SK-N-MC (cell line): ENCODE data around the gene GNG12.

Experiments used
- EZH2 ChIP-seq: fragments of 200-600 bp; sonication (generic); IDR thresholded peaks from one replicate; pipeline ENCODE4 v1.6.1; 2017; ENCODE audit warnings: antibody characterized with exemption
- POLR2AphosphoS5 ChIP-seq: IDR thresholded peaks from 2 replicates; pipeline ENCODE4 v1.6.1; 2012; ENCODE audit warnings: mild to moderate bottlenecking, low read depth, low read length, borderline replicate concordance

- TF ChIP-seq POLR2AphosphoS5, result no peak
- TF ChIP-seq EZH2, result no peak
Measured at GRCh38 chr1:67652800-67653199, 180.5 kb downstream of the GNG12 start.
